HG02571 (cell line): ENCODE measurements around the gene OR5J2.
"Not testable (repeated sequence)": the region's sequence is repeated elsewhere in the genome, so short reads cannot be mapped to it uniquely, and the experiment has no call there.

Experiments
- ATAC-seq: cut with Tn5 transposase; IDR thresholded peaks from one replicate; pipeline ENCODE4 v1.9.1; 2021; ENCODE audit warnings: mild to moderate bottlenecking, moderate library complexity; ENCODE audit not compliant: unreplicated experiment

Gene OR5J2

GRCh38 chr11:56176318-56176717, at the start of gene OR5J2:
Gene OR5J2, plus strand, starts transcription at chr11:56176618. Its CDS starts 0 bp downstream, at chr11:56176618.
- no peak for ATAC-seq

GRCh38 chr11:56140151-56140661, 36.2 kb upstream of the OR5J2 start, which contains the start of gene OR8J3:
Gene OR8J3, minus strand, starts transcription at chr11:56140201. Its CDS starts 2,483 bp downstream, at chr11:56137718.
- ATAC-seq = no peak

- not testable (repeated sequence) for ATAC-seq
These were observed 32.7 kb upstream of the OR5J2 start for GRCh38 chr11:56143681-56144080.

- ATAC-seq = no peak
These were observed 25.0 kb upstream of the OR5J2 start for GRCh38 chr11:56151376-56151775.

- no peak for ATAC-seq
These were observed 24.1 kb upstream of the OR5J2 start for GRCh38 chr11:56152333-56152732.

GRCh38 chr11:56160217-56160616, 16.2 kb upstream of the OR5J2 start, which contains the start of gene OR8K5:
Gene OR8K5, minus strand, starts transcription at chr11:56160317. Its CDS starts 0 bp downstream, at chr11:56160317.
- no peak for ATAC-seq

- ATAC-seq = no peak
These were observed 12.6 kb upstream of the OR5J2 start for GRCh38 chr11:56163804-56164203.

- no peak for ATAC-seq
These were observed 4.1 kb upstream of the OR5J2 start for GRCh38 chr11:56172256-56172830.

- ATAC-seq = no peak
These were observed 7.0 kb downstream of the OR5J2 start for GRCh38 chr11:56183459-56183858.

GRCh38 chr11:56188602-56189001, 12.2 kb downstream of the OR5J2 start:
- ATAC-seq = no peak

- no peak for ATAC-seq
These were observed 20.3 kb downstream of the OR5J2 start for GRCh38 chr11:56196705-56197104.

GRCh38 chr11:56197367-56197766, 20.9 kb downstream of the OR5J2 start:
- ATAC-seq = no peak

- ATAC-seq = no peak
These were observed 31.4 kb downstream of the OR5J2 start for GRCh38 chr11:56207790-56208189.

- no peak for ATAC-seq
These were observed 38.1 kb downstream of the OR5J2 start for GRCh38 chr11:56214537-56214936.

- ATAC-seq = not testable (repeated sequence)
These were observed 43.3 kb downstream of the OR5J2 start for GRCh38 chr11:56219735-56220134.
